Osteoblast (primary cell): ENCODE measurements around the gene CCAR1. TPM values are rescaled to one million over a fixed set of nuclear protein-coding genes. Genes with fewer than 3 reads are reported as not detected.

Experiments used
- DNase-seq: peaks from one replicate; pipeline ENCODE4 v3.0.0; 2011; ENCODE audit warnings: low spot score, mixed read lengths; ENCODE audit not compliant: insufficient read length; ENCODE audit errors: missing footprints
- H2AFZ ChIP-seq: 2 replicates; pipeline ENCODE4 v1.6.0; 2011; ENCODE audit warnings: mild to moderate bottlenecking, low read length
- H3K27ac ChIP-seq: 2 replicates; pipeline ENCODE4 v1.5.1; 2011; ENCODE audit warnings: mild to moderate bottlenecking, low read depth, low read length, moderate library complexity
- H3K27me3 ChIP-seq: 2 replicates; pipeline ENCODE4 v1.6.0; 2012; ENCODE audit warnings: mild to moderate bottlenecking, control low read depth, inconsistent platforms, low read length, moderate library complexity; ENCODE audit not compliant: insufficient read depth
- H3K36me3 ChIP-seq: 2 replicates; pipeline ENCODE4 v1.5.1; 2011; ENCODE audit warnings: mild to moderate bottlenecking, low read length, control low read depth, moderate library complexity; ENCODE audit not compliant: insufficient read depth
- H3K4me1 ChIP-seq: 2 replicates; pipeline ENCODE4 v1.5.1; 2011; ENCODE audit warnings: mild to moderate bottlenecking, low read length, control low read depth, moderate library complexity; ENCODE audit not compliant: insufficient read depth
- H3K4me2 ChIP-seq: 2 replicates; pipeline ENCODE4 v1.6.0; 2011; ENCODE audit warnings: mild to moderate bottlenecking, low read length; ENCODE audit not compliant: insufficient read depth
- H3K4me3 ChIP-seq: fragments of 200-600 bp; sonication (generic); 3 replicates; pipeline ENCODE4 v1.5.1; 2012; ENCODE audit warnings: mild to moderate bottlenecking, low read length, inconsistent platforms; ENCODE audit not compliant: insufficient read depth
- H3K79me2 ChIP-seq: 2 replicates; pipeline ENCODE4 v1.6.0; 2012; ENCODE audit warnings: mild to moderate bottlenecking, low read length, control low read depth, inconsistent platforms; ENCODE audit not compliant: insufficient read depth
- H3K9me3 ChIP-seq: 2 replicates; pipeline ENCODE4 v1.5.1; 2011; ENCODE audit warnings: low read depth, low read length, control low read depth
- H4K20me1 ChIP-seq: 2 replicates; pipeline ENCODE4 v1.6.0; 2012; ENCODE audit warnings: mild to moderate bottlenecking, low read length, control low read depth; ENCODE audit not compliant: insufficient read depth
- CTCF ChIP-seq: IDR thresholded peaks from 2 replicates; pipeline ENCODE4 v1.5.1; 2011; ENCODE audit warnings: mild to moderate bottlenecking, low read depth, low read length, moderate library complexity; ENCODE audit errors: extremely low read depth
- total RNA-seq: library from RNA; depleted of rRNA; stranded (reverse); fragments of >200 nt; gene quantifications from 2 replicates; pipeline ENCODE4 v1.2.3, GENCODE V29; 2012

Gene CCAR1
- total RNA-seq, 1 donor = 49.2 TPM

DNA sequence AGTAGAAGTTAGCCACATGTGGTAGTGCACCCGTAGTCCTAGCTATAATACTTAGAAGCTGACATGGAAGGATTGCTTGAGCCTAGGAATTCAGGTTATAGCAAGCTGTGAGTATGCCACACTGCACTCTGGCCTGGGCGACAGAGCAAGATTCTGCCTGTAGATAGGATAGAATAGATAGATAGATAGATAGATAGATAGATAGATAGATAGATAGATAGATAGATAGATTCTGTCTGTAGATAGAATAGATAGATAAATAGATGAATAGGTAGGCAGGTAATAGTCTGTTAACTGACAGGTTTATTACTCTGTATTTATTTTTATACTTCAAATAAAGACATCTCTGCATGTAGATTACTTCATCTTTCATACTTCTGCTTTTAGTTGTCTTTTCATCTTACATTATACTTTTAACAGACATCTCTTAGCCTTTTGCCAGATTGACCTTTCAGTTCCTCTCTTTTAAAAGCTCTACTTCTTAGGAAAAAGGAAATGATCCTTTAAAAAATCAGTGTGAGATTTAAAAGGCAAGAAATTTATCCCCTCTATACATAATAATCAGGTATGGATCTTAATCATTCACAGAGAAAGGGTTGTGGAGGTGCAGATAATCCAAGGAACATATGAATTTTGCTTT lies 31.8 kb downstream of the CCAR1 start:
- no peak overlapping the region for H2AFZ ChIP-seq
- DNase-seq = no peak
- no peaks in the 10 kb centered on the region for H4K20me1 ChIP-seq
- H3K27ac ChIP-seq = no peak overlapping the region
- no peak overlapping the region for H3K4me2 ChIP-seq
- TF ChIP-seq CTCF = no peak
- no peaks in the 10 kb centered on the region for H3K9me3 ChIP-seq
- no peaks in the 10 kb centered on the region for H3K4me1 ChIP-seq
- H3K4me3 ChIP-seq = no peak overlapping the region
- no peaks in the 10 kb centered on the region for H3K27me3 ChIP-seq
- no peaks in the 10 kb centered on the region for H3K79me2 ChIP-seq
- H3K36me3 ChIP-seq = peaks cover 96% of the 10 kb centered on the region

- Histone ChIP-seq H3K4me1 (no peaks in the 10 kb centered on the region), H3K4me3 (no peak overlapping the region), H3K27ac (no peak overlapping the region), H4K20me1 (no peaks in the 10 kb centered on the region), H2AFZ (no peak overlapping the region), H3K4me2 (no peak overlapping the region), H3K9me3 (no peaks in the 10 kb centered on the region), H3K79me2 (no peaks in the 10 kb centered on the region), H3K36me3 (peaks cover 94% of the 10 kb centered on the region), H3K27me3 (no peaks in the 10 kb centered on the region)
- DNase-seq = no peak
- TF ChIP-seq CTCF = no peak
Measured at GRCh38 chr10:68756246-68756645, 35.2 kb downstream of the CCAR1 start.

DNA sequence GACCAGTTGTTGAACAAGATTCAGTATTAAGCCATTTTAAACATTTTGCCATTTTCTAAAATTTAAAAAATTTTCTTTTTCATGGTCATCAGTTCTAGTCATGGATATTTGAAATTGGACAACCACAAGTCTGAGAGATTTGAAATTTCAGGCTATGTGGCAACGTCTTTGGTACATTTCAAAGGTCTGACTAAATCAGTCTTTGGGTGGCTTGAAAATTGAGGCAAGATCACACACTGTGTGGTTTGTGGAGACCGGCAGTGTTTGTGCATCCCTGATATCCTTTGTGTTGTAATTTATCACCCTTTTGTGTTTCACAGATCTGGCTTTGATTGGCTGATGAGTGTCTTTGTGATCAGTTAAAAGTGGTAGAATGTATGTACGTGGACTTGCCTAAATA lies 35.7 kb downstream of the CCAR1 start:
- H4K20me1 ChIP-seq = no peaks in the 10 kb centered on the region
- no peak overlapping the region for H3K27ac ChIP-seq
- no peak overlapping the region for H3K4me2 ChIP-seq
- no peaks in the 10 kb centered on the region for H3K79me2 ChIP-seq
- no peak overlapping the region for H3K4me3 ChIP-seq
- DNase-seq = no peak
- H3K27me3 ChIP-seq = no peaks in the 10 kb centered on the region
- TF ChIP-seq CTCF = no peak
- H3K4me1 ChIP-seq = no peaks in the 10 kb centered on the region
- no peak overlapping the region for H2AFZ ChIP-seq
- H3K36me3 ChIP-seq = peaks cover 91% of the 10 kb centered on the region
- H3K9me3 ChIP-seq = no peaks in the 10 kb centered on the region

GRCh38 chr10:68759223-68759863 lies 38.3 kb downstream of the CCAR1 start:
- no peaks in the 10 kb centered on the region for H3K27me3 ChIP-seq
- no peak for TF ChIP-seq CTCF
- H3K4me2 ChIP-seq = no peak overlapping the region
- no peak overlapping the region for H2AFZ ChIP-seq
- H3K36me3 ChIP-seq = peaks cover 78% of the 10 kb centered on the region
- no peak overlapping the region for H3K4me3 ChIP-seq
- no peaks in the 10 kb centered on the region for H3K79me2 ChIP-seq
- no peaks in the 10 kb centered on the region for H3K4me1 ChIP-seq
- no peaks in the 10 kb centered on the region for H4K20me1 ChIP-seq
- H3K9me3 ChIP-seq = no peaks in the 10 kb centered on the region
- no peak overlapping the region for H3K27ac ChIP-seq
- DNase-seq = no peak
